Cerebellar nuclear complex (tissue), 1 donor: ENCODE results near the gene BBX.
"Not testable (repeated sequence)": the region's sequence is repeated elsewhere in the genome, so short reads cannot be mapped to it uniquely, and the experiment has no call there.

Source experiments
- DNase-seq, 2 experiments: peaks; one replicate each; lab custom pipeline; 2025; lab: John Stamatoyannopoulos, UW

Gene BBX

GRCh38 chr3:107803170-107803569 is 280.4 kb downstream of the BBX start:
- DNase-seq = no peak

- DNase-seq = no peak
These were observed 283.3 kb downstream of the BBX start for GRCh38 chr3:107806021-107806420.

DNA sequence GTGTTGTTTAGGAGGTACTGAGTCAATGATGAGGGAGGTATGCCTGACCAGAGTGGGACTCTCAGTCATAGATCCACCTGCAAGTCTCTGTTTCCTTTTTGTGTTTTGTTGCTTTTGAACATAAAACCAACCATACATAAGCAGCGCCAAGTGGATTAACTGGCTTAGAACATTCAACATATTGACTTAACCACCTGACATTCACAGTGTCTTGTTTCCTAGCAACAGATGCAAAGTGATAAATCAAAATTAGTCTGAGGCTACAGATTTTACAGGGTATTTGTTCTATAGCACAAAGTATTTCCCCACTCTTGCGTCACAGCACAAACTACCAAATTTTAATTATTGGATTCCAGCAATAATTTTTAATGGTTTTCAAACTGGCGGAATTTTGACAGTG is 283.8 kb downstream of the BBX start:
- DNase-seq = no peak

- DNase-seq = no peak
These were observed 287.7 kb downstream of the BBX start for GRCh38 chr3:107810171-107811071.

DNA sequence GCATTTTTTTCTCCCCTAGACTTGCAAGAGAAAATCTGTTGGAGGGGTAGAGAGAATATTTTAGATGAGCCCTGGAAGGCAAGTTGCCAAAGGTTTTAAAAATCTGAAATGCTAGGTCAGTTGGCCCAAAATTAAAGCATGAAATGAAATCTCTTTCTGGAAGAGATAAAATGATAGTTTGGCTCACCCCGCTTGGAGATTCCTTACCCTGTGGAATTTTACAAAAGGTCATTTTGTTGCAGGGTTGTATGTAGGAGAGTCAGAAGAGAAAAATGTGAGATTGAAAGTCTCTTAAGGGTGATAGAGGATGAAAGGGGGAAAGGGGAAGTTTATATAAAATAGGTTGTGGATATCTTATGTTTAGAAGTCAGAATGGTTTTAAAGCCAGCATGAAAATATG is 290.3 kb downstream of the BBX start:
- DNase-seq = no peak

GRCh38 chr3:107816107-107816506 is 293.3 kb downstream of the BBX start:
- no peak for DNase-seq

DNA sequence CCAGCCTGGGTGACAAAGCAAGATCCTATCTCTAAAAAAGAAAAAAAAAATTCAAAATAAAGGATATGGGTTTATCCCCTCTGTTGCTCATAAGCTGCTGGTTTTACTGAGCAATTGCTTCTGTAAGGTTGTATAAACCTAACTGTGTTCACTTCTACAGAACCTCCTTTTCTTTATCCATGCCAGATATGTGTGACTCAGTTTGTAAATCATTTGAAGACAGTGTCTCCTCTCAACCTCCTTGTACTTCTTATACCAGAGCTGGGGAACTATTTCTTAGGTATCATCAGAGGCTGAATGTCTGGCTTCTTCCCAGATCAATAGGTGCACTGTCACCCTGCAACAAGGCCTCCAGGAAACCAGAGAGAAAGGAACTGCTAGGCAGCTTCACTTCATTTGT is 294.3 kb downstream of the BBX start:
- DNase-seq = no peak

GRCh38 chr3:107818025-107818424 is 295.3 kb downstream of the BBX start:
- DNase-seq = no peak

DNA sequence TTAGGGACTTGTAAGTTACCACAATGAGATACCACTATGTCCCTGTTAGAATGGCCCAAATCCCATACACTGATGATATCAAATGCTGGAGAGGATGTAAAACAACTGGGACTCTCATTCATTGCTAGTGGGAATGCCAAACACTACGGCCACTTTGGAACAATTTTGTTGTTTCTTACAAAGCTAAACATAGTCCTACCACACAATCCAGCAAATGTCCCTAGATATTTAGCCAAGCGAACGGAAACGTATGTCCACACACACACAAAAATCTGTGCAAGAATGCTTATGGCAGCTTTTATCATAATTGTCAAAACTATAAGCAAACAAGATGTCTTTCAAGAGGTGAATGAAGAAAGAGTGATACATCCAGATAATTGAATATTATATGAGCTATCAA is 296.9 kb downstream of the BBX start:
- no peak for DNase-seq

DNA sequence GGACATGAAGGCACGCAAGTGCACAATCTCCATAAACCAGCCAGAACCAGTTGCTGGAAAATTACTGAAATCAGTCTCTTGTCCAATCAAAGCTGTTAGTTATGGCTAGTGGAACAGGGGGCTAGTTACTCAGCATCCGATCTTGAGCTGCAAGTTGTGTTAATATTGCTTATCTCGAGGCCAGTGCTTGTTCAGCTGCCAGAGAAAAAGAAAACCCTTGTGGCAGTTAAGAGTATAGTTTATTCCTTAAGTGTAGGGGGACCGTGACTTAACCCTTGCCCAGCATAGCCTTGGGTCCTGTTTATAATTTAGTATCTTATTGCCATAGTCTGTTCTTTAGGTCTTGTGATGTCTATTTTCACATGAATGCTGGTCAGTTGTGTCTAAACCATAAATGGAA is 299.5 kb downstream of the BBX start:
- no peak for DNase-seq

- no peak for DNase-seq
These were observed 302.1 kb downstream of the BBX start for GRCh38 chr3:107824822-107825371.

DNA sequence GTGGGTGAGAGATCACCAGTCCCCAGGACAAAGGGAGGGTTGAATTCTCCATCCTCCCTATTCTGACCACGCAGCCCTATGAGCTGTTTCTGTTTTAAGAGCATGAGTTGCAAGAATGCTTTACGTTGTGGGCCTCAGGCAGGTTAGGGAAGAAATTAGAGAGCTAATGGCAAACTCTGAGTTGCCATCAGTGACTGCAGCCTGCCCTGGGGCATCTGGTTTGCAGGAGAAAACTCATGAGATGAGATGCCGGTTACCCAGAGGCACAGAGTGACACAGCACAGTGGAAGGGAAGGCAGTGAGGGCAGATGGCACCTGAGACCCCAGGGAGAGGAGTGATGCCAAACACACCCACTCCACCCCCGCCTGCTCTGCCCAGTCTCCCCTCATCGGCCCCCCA is 302.8 kb downstream of the BBX start:
- DNase-seq = no peak

GRCh38 chr3:107826727-107827126 is 304.0 kb downstream of the BBX start:
- DNase-seq = no peak

DNA sequence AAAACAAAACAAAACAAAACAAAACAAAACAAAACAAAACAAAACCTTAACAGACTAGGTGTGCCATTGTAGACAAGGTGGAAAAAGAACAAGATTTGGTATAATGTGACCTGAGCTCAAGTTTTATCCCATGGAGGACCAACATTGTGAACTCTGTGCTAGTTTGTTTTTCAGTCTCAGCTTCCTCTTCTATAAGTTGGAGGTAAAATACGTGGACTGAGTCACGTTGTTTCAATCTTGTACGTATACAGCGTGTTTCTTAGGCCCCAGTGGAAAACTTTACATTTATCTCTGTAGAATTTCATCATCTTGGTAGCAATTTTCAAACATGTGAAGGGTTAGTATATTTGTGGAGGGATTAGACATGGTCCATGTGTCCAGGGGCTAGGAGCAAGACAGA is 306.4 kb downstream of the BBX start:
- DNase-seq = no peak

DNA sequence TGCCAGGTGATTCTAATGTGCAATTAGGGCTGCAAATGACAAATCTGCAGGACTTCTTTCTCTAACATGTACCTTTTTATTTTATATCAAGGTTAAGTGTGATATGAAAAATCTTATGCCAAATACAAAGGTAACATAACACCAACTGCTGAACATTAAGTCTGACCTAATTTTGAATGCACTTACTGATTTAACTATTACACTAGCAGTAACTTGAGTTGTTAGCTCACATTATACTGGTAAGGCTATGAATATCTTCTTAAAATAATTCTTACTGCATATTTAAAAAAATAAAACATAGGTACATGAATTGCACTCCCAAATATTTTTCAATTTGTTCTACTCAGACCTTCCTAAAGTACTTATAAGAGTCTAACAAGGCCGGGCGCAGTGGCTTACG is 308.8 kb downstream of the BBX start:
- DNase-seq = no peak

- no peak for DNase-seq
These were observed 310.3 kb downstream of the BBX start for GRCh38 chr3:107833043-107833442.

GRCh38 chr3:107833722-107834416 is 311.1 kb downstream of the BBX start:
- no peak for DNase-seq

DNA sequence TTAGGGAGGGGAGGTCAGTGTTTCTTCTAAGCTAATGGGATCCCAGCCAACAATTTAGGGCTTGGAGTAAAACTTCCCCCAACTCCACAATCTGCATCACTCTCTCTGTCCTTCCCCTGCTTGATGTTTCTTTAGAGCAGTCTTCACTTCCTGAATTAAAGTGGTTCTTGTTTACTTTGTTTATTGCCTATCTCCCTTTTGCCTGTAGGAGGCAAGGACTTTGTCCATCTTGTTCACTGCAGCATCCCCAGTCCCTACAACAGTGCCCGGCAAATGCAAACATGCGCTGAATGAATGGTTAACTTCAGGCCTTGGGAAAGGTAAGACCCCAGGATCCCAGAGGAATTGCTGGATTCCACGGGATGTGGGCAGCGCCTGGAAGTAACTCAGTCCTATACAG is 312.2 kb downstream of the BBX start:
- DNase-seq = not testable (repeated sequence)

- no peak for DNase-seq
These were observed 315.3 kb downstream of the BBX start for GRCh38 chr3:107837895-107838612.

GRCh38 chr3:107841831-107842230 is 319.1 kb downstream of the BBX start:
- no peak for DNase-seq

DNA sequence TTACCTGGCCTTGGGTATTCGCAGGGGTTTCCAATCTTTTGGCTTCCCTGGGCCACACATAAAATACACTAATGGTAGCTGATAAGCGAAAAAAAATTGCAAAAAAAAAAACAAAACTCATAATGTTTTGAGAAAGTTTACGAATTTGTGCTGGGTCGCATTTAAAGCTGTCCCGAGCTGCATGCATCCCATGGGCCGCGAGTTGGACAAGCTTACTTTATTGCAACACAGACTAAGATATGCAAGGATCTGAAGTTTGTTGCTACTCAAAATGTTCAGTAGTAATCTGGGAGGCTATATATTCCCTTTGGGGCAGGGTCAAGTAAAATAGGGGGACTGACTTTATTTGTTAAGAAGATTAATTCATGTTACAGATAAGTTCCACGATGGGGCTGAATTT is 320.2 kb downstream of the BBX start:
- DNase-seq = no peak
